Stomach (tissue), 9 donors: Measurements from ENCODE around the gene MTFR2. TPM values are rescaled to one million over a fixed set of nuclear protein-coding genes. Genes with fewer than 3 reads are reported as not detected.

ENCODE experiments used
- DNase-seq, 2 donors: peaks; one replicate each; pipeline versions ENCODE4 v3.0.0 to v3.0.0-alpha.2; 2013 to 2019
- H3K27ac ChIP-seq, 5 donors: fragments of 200-600 bp in 4 of 5; sonication (generic) in 4 of 5; one replicate each; pipeline ENCODE4 v1.5.1; 2013 to 2019; ENCODE audit warnings: mild to moderate bottlenecking in 1 of 5, moderate library complexity in 1 of 5
- H3K27me3 ChIP-seq, 3 donors: fragments of 200-600 bp; sonication (generic); one replicate each; pipeline ENCODE4 v1.5.1; 2017 to 2019; ENCODE audit warnings: mixed run types in 1 of 3
- H3K36me3 ChIP-seq, 4 donors: fragments of 200-600 bp; sonication (generic); 1 replicate in 3 of 4; 2 replicates in 1 of 4; pipeline ENCODE4 v1.5.1; 2016 to 2019
- H3K4me1 ChIP-seq, 4 donors: fragments of 200-600 bp; sonication (generic); one replicate each; pipeline ENCODE4 v1.5.1; 2016 to 2019
- H3K4me3 ChIP-seq, 4 donors: fragments of 200-600 bp; sonication (generic) in 3 of 4; one replicate each; pipeline ENCODE4 v1.5.1; 2016 to 2019; ENCODE audit warnings: mild to moderate bottlenecking in 1 of 4
- H3K9me3 ChIP-seq, 4 donors: fragments of 200-600 bp; sonication (generic); one replicate each; pipeline ENCODE4 v1.5.1; 2016 to 2019
- CTCF ChIP-seq, 7 experiments: fragments of 450-650 bp in 4 of 7; fragments of 200-600 bp in 3 of 7; sonication (generic) in 3 of 7; IDR thresholded peaks; one replicate each; pipeline ENCODE4 v1.5.1; 2016 to 2019; ENCODE audit warnings: antibody characterized with exemption in 7 of 7, control low read depth in 2 of 7, mild to moderate bottlenecking in 1 of 7
- EP300 ChIP-seq: sonication (generic); formaldehyde crosslinking; IDR thresholded peaks from one replicate; pipeline ENCODE4 v1.6.1; 2017; ENCODE audit warnings: antibody characterized with exemption
- POLR2A ChIP-seq, 4 donors: fragments of 450-650 bp; IDR thresholded peaks; one replicate each; pipeline ENCODE4 v1.6.1; 2016; ENCODE audit warnings: antibody characterized with exemption in 4 of 4, control low read depth in 2 of 4, mild to moderate bottlenecking in 1 of 4, moderate library complexity in 1 of 4
- POLR2AphosphoS5 ChIP-seq, 3 donors: sonication (generic); formaldehyde crosslinking; IDR thresholded peaks; one replicate each; pipeline ENCODE4 v1.6.1; 2016; ENCODE audit warnings: antibody characterized with exemption in 3 of 3
- WGBS, 5 donors: extraction: QIAGEN DNeasy Blood & Tissue Kit in 3 of 5; methylation state at CpG; one replicate each; pipeline versions ENCODE4 v1.1.5 to v1.1.7; 2013 to 2018; 5-methylcytosine and 5-hydroxymethylcytosine counted together
- intact Hi-C: fragments of 100-400 bp; cut with DNase I; formaldehyde crosslinking; loops from one replicate; pipeline ENCODE4 v1.15.1; 2023; ENCODE audit warnings: low total_unique reads
- polyA plus RNA-seq, 3 donors: library from polyadenylated mRNA; stranded (reverse); fragments of 200-250 nt; gene quantifications; one replicate each; pipeline ENCODE4 v1.2.3, GENCODE V29; 2013
- total RNA-seq, 5 donors: library from RNA; depleted of rRNA; stranded (reverse); fragments of >200 nt; gene quantifications; one replicate each; pipeline versions ENCODE4 v1.1.0 to v1.2.3, GENCODE V29; 2014 to 2016
- donor health status: healthy with polysubstance abuse.
- donor health status: Bipolar disorder and iron deficiency.
- donor health status: healthy.

MTFR2 gene
- total and polyA plus RNA-seq, 8 donors, result 1.8 to 4.0 (median 2.0) TPM; not detected in 3

DNA sequence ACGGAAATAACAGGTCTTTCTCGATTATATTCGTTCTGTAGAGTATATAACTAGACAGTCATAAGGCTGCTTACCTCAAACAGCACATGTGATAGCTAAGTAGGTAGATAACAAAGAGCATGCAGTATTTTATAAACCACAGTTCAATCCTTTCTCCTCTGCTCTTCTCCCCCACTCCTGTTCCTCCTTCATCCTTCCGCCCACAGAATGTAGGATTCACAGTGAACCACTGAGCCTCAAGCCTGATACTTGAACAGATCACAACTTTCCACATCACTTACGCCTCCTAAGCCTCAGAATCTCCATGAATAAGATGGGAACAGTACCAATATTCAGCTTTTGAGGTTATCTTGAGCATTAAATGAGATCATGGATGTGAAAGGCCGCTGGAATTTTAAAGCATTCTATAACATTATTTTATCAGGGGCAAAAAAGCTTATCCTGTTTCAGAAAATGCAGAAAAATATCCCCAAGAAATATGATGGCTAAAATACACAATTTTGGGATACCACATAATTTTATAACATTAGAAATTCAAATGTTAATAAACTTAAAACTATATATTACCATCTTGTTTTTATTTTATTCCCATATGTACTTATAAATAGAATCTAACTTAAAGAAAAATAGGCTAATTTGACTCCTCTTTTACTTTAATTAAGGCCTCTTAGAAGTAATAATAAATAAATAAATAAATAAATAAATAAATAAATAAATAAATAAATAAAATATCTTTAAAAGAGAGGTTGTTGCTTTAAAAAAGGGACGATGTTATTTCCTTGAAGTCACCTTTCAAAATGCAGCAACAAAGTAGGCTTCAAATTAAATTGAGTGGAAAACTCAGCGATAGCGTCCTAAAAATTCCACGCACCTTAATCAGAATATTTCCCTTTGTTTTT lies 33.4 kb downstream of the MTFR2 start:
- Histone ChIP-seq H3K36me3 (no peaks in the 10 kb centered on the region), H3K4me1 (no peaks in the 10 kb centered on the region), H3K27ac (no peak overlapping the region), H3K27me3 (no peaks in the 10 kb centered on the region), H3K4me3 (no peak overlapping the region), H3K9me3 (peaks cover 0 to 5% (median 0%) of the 10 kb centered on the region in 4 donors)
- TF ChIP-seq POLR2AphosphoS5 (IDR thresholded peaks at IDR 0.05), result no peak
- TF ChIP-seq POLR2A (IDR thresholded peaks at IDR 0.05), result no peak
- TF ChIP-seq CTCF (IDR thresholded peaks at IDR 0.05), result no peak
- no peak for TF ChIP-seq EP300
- DNase-seq, result no peak
- intact Hi-C loops, result no loop called here
- WGBS, 5 donors, result 83 to 86% (median 86%) methylated on average over 10 of the region's 10 CpGs

DNA sequence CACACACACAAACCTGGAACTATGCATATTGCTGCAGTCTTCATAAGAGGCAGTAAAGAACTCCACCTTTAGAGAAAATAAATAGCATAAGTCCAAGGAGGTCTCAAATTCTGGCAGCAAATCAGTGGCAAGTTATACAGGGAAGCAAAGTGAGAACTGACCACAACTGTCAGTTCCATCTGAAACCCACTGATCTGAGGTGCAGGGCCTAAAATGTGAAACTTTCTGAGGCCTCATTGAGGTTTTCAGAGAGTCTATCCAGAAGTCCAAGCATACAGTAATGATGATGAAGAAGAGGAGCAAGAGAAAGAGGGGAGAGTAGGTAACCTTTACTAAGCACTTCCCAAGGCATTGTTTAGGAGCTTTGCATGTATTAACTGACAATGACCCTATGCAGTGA lies 36.3 kb downstream of the MTFR2 start:
- Histone ChIP-seq H3K4me1 (no peaks in the 10 kb centered on the region), H3K27ac (no peak overlapping the region), H3K27me3 (no peaks in the 10 kb centered on the region), H3K9me3 (no peaks in the 10 kb centered on the region), H3K36me3 (no peaks in the 10 kb centered on the region), H3K4me3 (no peak overlapping the region)
- intact Hi-C loops, result no loop called here
- TF ChIP-seq CTCF (IDR thresholded peaks at IDR 0.05), result no peak
- TF ChIP-seq POLR2AphosphoS5 (IDR thresholded peaks at IDR 0.05), result no peak
- TF ChIP-seq EP300, result no peak
- no peak for TF ChIP-seq POLR2A (IDR thresholded peaks at IDR 0.05)
- DNase-seq, result no peak

- no peaks in the 10 kb centered on the region for H3K4me1 ChIP-seq
- H3K9me3 ChIP-seq, result no peaks in the 10 kb centered on the region
- H3K27me3 ChIP-seq, result no peaks in the 10 kb centered on the region
- H3K36me3 ChIP-seq, result no peaks in the 10 kb centered on the region
- TF ChIP-seq POLR2AphosphoS5 (IDR thresholded peaks at IDR 0.05) (no peak), POLR2A (IDR thresholded peaks at IDR 0.05) (no peak), CTCF (IDR thresholded peaks at IDR 0.05) (no peak), EP300 (no peak)
- no peak overlapping the region for H3K4me3 ChIP-seq
- intact Hi-C loops, result no loop called here
- DNase-seq, result no peak
- H3K27ac ChIP-seq, result no peak overlapping the region
- 78 to 81% (median 81%) methylated on average over 5 of the region's 5 CpGs for WGBS, 5 donors
Observed at GRCh38 chr6:136213012-136213539, 37.0 kb downstream of the MTFR2 start.

DNA sequence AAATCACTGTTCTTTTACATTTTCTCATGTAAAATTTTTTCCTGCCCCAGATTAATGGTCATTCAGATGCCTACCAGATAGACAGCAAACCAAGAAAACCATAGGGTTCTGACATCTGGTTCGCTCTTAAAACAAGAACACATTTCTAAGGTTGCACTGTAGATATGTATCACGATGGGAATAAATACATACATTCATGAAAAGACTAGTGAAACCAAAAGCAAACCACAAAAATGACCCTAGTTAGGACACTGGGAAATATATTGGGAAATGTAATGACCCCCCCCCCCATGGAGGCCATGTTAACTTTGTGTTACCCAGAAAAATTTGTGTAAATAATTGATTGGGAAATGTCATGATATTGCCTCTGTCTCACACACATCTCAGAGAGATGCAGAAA lies 37.5 kb downstream of the MTFR2 start:
- TF ChIP-seq EP300 (no peak), POLR2A (IDR thresholded peaks at IDR 0.05) (no peak), POLR2AphosphoS5 (IDR thresholded peaks at IDR 0.05) (no peak), CTCF (IDR thresholded peaks at IDR 0.05) (no peak)
- intact Hi-C loops, result no loop called here
- Histone ChIP-seq H3K27me3 (no peaks in the 10 kb centered on the region), H3K36me3 (no peaks in the 10 kb centered on the region), H3K4me3 (no peak overlapping the region), H3K9me3 (no peaks in the 10 kb centered on the region), H3K27ac (no peak overlapping the region), H3K4me1 (no peaks in the 10 kb centered on the region)
- no peak for DNase-seq
- WGBS, 5 donors, result 90 to 98% (median 92%) methylated on average over 2 of the region's 2 CpGs
